ENCODE measurements around the gene DOCK3.

Gene DOCK3

GRCh38 chr3:50651445-50651844 lies 23.3 kb upstream of the DOCK3 start:
- no peak for DNase-seq

- DNase-seq: no peak
Measured at GRCh38 chr3:50651920-50652529, 22.7 kb upstream of the DOCK3 start.

DNA sequence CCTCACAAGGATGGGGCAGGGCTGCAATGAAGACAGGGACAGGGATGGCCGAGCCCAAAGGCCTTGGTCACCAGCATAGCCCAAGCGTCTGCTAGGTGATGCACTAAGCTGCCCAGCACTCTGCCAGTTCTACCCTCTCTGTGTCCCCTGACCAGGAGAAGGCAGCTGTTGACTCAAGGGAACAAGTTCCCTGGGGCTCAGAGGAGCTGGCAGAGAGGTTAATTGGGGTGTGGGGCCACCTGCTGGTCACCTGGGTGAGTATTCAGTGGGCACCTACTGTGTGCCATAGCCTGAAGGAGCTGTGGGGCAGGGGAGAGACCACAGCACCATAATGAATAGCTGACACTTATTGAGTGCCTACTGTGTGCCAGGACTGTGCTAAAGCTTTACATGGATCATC lies 22.0 kb upstream of the DOCK3 start:
- no peak for DNase-seq

DNA sequence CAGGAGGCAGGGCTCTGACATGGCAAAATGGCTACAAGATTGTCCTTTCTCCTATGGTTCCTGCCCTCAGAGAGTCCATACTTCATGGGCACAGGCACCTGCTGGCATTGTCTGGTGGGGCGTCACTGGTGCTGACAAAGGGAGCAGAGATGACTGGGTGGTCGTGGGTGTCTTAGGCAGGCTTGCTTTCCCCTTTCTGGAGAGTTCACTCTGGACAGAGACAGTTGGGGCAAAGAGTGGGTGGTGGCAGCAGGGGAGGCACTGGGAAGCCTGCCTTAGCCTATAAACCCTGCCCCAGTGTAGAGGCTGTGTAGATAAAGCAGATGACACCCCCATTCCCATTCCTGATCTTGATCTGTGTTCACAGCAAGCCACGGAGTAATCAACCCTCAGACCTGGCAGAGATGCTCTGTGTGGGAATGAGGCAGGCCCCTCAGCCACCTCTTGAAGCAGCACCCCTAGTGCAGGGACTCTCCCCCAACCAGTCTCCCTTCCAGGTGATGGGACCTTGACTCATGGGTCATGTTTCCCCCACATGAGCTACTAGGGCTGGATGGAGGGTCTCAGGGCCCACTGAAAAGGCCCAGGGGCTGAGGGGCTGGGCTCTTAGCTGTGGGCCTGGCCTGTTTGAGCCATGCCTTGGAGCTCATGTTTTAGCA lies 20.7 kb upstream of the DOCK3 start:
- no peak for DNase-seq

DNA sequence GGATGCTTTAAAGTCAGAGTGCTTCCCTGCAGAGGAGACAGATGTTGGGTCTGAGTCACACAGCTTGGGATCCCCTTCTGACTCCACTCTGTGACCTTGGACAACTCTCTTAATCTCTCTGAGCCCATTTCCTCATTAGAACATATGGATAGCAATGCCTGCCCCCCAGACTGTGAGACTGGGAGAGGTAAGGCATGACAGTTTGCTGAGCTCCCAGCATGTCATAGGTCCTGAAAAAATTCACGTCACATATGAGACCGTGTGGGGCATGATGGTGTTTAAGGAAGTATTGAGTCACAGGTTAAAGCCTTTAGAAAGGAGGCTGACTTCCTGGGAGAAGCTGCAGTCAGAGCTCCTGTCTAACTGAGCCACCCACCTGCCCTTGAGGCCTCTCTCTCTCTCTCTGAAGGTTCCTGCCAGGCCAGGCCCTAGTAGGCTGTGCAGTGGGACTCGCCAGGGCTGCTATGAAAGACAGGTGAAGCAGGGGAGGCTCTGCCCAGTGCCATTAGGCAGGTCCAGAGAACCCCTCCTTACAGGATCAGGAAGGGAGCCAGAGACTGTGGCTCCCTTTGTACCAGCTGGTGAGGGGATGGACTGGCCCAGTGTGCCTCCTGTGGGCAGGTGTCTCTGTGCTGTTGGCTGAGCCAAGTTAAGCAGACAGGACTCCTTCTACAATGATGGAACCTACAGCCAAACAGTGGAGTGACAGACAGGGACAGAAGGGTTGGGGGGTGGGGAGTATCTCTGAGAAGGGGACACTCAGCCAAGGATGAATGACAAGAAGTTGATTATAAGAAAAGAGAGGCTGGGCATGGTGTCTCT lies 19.5 kb upstream of the DOCK3 start:
- DNase-seq: no peak

- no peak for DNase-seq
Measured at GRCh38 chr3:50656417-50657195, 18.1 kb upstream of the DOCK3 start.

DNA sequence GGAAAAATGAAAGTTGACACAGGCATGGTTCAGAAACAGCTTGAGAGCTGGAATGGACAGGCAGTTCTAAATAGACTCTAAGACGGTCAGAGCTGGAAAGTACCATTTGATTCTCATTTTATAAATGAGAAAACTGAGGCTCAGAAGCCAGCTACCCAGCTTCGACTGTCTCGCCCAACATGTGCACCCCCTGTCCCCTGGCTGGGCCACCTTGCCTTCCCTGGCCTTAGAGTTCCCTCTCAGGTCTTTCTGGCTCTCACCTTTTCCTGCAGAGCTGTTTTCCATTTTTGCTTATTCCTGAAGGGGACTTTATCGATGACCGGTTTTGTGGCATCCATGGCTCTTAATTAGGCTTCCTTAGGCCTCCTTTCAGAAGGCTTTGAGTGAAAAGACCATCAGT lies 17.3 kb upstream of the DOCK3 start:
- no peak for DNase-seq

GRCh38 chr3:50657816-50658215 lies 16.9 kb upstream of the DOCK3 start:
- DNase-seq: no peak

DNA sequence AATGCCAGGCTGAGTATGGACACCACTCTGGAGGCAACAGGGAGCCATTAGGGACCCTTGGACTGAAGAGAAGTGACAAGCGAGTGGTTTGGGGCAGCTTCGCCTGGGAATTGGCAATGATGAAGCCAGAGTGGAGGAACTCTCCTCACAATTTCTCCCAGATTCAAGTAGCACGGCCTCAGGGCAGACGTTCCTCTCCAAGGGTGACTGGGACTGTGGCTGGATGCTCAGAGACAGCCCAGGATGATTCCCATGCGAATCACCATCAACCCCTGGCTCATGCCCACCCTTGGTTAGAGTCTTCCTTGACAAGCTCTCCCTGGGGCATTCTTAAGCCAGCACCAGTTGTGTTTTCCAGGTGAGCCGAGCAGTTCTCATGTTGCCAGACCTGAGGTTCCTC lies 16.3 kb upstream of the DOCK3 start:
- peak; percentile 13 for DNase-seq

DNA sequence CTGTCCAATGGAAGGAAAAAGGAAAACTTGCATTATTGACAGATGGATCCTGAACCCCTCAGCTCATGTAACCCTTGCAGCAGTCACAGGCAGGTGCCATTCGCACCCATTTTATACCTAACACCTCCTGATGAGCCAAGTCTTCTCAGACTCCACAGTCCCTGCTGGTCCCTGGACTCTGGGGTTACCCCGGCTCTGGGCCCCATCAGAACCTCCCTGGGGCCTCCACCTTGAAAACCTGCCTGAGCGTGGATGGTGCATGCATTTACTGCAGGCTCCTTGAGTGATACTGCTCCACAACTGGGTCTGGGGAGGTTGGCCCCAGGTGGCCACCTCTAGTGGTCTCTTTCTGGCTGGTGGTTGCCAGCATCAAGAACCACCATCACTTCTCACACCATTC lies 15.9 kb upstream of the DOCK3 start:
- DNase-seq: no peak

DNA sequence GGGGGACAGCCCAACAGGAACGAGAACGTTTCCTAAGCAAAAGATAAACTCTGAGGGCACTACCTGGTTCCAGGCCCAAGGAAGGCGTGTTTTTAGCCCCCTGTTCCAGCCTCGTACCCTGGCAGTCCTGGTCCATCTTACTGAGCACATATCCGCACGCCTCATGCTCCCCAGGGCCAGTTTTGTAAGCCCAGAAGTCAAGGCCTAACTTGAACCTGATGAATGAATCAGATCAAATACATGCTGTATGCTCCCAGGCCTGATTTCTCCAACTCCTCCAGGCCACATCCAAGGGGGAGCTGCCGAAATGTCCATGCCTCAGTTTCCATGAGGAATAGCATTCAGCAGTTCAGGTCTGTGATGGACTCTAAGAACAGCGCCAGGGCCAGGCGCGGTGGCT lies 14.3 kb upstream of the DOCK3 start:
- DNase-seq: no peak

- no peak for DNase-seq
Measured at GRCh38 chr3:50661321-50661837, 13.3 kb upstream of the DOCK3 start.

DNA sequence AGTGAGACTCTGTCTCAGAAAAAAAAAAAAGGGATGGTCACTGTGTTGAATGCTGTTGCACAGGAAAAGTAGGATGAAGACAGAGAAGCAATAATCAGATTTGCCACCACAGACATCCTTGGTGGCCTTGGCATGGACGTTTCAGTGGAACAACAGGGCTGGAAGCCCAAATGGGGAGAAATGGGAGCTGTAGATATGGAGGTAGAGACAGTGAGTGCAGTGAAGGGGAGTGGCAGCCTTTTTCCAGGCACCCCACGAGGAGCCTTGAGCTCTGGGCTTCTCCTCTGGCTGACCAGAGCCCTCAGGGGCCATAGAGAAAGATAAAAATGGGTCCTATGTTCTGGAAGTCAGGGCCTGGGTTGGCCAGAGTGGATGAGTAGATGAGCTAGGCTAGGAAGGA lies 12.3 kb upstream of the DOCK3 start:
- no peak for DNase-seq

DNA sequence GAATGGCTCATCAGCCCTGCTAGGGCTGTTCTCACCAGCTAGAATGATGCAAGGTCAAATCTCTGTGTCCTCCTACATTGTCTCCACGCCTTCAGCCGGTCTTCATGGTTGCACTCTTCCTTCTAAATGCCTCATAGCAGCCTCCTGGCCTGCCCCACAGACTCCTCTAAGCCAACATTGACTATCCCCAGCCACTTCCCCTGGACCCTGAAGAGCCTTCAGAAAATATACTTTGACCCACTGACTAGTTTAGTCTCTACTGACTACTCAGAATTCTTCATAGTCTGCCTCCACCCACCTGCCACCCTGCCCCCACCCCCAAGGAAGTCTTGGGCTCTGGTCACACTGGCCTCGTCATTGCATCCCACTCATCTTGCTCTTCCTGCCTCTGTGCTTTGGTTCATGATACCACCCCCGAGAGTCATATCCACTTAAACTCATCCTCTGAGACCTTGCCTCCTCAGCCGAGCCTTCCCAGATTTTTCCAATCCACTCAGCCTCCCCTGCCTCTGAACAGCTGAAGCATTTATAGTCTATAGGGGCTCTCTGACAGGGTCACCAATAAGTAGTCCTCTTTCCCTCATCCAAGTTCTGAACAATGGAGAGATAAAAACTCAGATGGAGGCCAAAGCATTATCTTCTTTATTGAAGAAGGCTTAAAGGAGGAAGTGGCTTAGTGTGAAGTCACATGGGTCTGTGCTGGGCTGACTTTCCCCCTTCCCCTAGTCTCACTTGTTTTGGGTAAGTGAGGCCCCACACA lies 9.5 kb upstream of the DOCK3 start:
- DNase-seq: no peak

DNA sequence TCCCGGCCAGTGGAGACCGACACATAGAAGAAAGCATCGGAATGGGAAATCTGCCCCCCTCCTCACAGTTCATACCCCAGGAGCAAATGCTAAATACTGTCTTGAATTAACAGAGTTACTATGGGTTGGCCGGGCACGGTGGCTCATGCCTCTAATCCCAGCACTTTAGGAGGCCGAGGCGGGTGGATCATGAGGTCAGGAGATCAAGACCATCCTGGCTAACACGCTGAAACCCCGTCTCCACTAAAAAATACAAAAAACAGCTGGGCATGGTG lies 8.9 kb upstream of the DOCK3 start:
- peak; percentile 12 for DNase-seq

- DNase-seq: no peak
Measured at GRCh38 chr3:50666837-50667236, 7.9 kb upstream of the DOCK3 start.

DNA sequence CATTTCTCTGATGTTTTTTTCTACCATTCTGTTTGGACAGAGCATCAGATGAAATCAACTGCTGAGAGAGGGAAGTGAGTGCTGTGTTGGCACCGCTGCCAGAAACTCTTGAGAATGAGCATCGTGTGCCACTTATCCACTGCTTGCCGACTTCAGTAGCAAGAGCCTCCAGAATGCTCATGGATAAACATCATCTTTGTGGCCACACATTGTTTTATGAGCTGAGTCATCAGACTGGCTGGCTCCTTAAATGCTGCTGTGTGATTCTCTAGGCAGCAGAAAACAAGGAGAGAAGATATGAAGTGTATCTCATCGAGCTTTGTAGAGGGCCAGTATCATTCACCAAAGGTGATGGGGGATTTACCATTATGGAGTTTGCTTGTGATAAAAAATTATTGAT lies 3.4 kb upstream of the DOCK3 start:
- no peak for DNase-seq

DNA sequence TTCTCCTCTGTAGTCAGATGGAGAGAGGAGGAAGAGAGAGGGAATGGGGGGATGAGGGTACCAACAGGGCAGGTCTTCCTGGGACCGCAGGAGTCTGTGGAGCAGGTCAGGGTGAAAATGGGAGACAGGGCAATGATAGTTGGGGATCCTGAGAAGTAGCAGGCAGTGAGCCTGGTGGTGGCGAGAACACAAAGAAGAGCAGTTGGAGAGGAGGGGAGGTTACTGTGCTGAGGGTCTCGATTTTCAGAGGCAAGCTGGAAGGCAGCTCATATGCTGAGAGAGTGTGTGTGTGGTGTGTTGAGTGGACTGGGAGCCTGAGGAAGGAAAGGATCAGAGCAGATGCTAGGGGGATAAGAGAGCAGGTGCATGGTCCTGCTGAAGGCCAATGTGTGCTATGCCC lies 2.1 kb upstream of the DOCK3 start:
- DNase-seq: no peak

DNA sequence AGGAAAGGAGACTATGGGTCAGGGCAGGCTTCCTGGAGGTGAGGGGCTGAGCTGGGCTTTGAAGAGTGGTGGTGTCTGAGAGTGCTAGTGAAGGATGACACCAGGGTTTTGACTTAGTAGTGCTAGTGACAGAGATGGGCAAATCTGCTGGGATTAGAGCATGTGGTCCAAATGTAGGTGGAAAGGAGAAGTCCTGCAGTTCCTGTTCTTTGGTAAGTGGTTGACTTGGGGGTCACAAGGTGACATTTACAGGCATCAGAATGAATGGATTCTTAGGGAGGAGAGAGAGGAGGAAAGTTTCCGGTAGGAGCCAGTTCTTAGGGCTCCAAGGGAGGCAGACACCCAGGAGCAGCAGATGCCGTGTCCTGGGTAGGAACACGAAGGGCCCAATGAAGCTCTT lies 796 bp upstream of the DOCK3 start:
- DNase-seq: no peak

DNA sequence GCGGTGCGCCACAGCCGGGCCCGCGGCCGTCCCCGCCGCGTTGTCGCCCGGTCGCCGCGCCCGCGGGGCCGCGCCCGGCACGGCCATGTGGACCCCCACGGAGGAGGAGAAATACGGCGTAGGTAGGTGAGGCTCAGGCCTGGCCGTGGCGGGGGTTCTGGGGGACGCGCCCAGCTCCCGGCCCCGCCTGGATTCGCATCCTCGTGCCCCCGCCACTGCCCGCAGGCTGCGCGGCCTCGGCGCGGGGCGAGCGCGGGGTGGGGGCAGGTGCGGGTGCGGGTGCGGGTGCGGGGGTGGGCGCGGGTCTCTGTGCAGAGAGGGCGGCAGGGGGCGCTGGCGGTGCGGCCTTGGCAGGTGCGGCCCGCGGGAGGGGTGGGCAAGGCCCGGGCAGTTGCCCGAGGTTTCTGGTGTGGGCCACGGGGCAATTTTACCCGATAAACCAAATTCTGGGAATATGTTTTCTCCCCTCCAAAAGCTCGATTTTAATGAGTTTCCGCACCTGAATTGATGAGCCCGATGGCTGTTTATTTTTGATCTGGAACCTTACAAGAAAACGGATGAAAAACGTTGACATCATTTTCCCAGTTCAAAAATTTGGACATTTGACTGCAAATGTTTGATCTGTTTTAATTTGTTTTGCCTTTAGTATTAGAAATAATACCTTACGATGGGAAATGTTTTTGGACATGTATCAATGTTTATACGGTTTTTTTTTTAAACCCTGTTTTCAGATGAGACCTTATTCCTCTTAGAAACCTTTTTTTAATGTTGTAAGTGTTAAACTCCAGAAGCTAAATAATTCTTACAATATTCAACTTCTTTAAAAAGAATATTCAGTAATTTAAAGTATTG lies 678 bp downstream of the DOCK3 start:
- DNase-seq: no peak

GRCh38 chr3:50676031-50676705 lies 1.4 kb downstream of the DOCK3 start:
- DNase-seq: no peak

Measured in femur (tissue), 1 donor.